BLaER1 (cell line): Measurements from ENCODE around the gene PTK7.

Experiments
- H3K27ac ChIP-seq: shearing (Covaris generic); formaldehyde crosslinking; 2 replicates; pipeline ENCODE4 v1.8.1; 2022
- H3K27me3 ChIP-seq: shearing (Covaris generic); formaldehyde crosslinking; 2 replicates; pipeline ENCODE4 v1.8.1; 2022
- H3K36me3 ChIP-seq: shearing (Covaris generic); formaldehyde crosslinking; 2 replicates; pipeline ENCODE4 v1.8.1; 2022
- H3K4me1 ChIP-seq: shearing (Covaris generic); formaldehyde crosslinking; 2 replicates; pipeline ENCODE4 v1.8.1; 2022
- H3K4me2 ChIP-seq: shearing (Covaris generic); formaldehyde crosslinking; 2 replicates; pipeline ENCODE4 v1.8.1; 2022
- H3K4me3 ChIP-seq: shearing (Covaris generic); formaldehyde crosslinking; 2 replicates; pipeline ENCODE4 v1.8.1; 2022
- H3K9ac ChIP-seq: shearing (Covaris generic); formaldehyde crosslinking; 2 replicates; pipeline ENCODE4 v1.8.1; 2022
- H3K9me3 ChIP-seq: shearing (Covaris generic); formaldehyde crosslinking; 2 replicates; pipeline ENCODE4 v1.8.1; 2022
- H4K20me1 ChIP-seq: shearing (Covaris generic); formaldehyde crosslinking; 2 replicates; pipeline ENCODE4 v1.8.1; 2022
- Cebpa-rat ChIP-seq: shearing (Covaris generic); IDR thresholded peaks from 2 replicates; pipeline ENCODE4 v1.8.1; 2022

Gene PTK7

GRCh38 chr6:43075670-43076463 lies at the start of gene PTK7:
TSS of gene PTK7 (plus strand) at chr6:43076314. CDS start at chr6:43076489, 175 bp downstream.
- peaks cover 26% of the 10 kb centered on the region for H3K36me3 ChIP-seq
- peak within 1 kb of the TSS; percentile 100 for H3K4me3 ChIP-seq
- H3K27me3 ChIP-seq: no peaks in the 10 kb centered on the region
- no peak for TF ChIP-seq Cebpa-rat
- H3K27ac ChIP-seq: peak within 1 kb of the TSS; percentile 83
- peaks cover 35% of the 10 kb centered on the region for H4K20me1 ChIP-seq
- no peaks in the 10 kb centered on the region for H3K9me3 ChIP-seq
- H3K4me2 ChIP-seq: peak within 1 kb of the TSS; percentile 94
- peak within 1 kb of the TSS; percentile 94 for H3K9ac ChIP-seq
- peaks cover 38% of the 10 kb centered on the region for H3K4me1 ChIP-seq

- no peak overlapping the region for H3K27ac ChIP-seq
- H3K9ac ChIP-seq: no peak overlapping the region
- no peaks in the 10 kb centered on the region for H3K27me3 ChIP-seq
- no peak overlapping the region for H3K4me3 ChIP-seq
- TF ChIP-seq Cebpa-rat: no peak
- peaks cover 14% of the 10 kb centered on the region; the same call in 1 of the 2 replicates for H4K20me1 ChIP-seq
- H3K9me3 ChIP-seq: no peaks in the 10 kb centered on the region
- peaks cover 76% of the 10 kb centered on the region for H3K36me3 ChIP-seq
- H3K4me2 ChIP-seq: no peak overlapping the region
- peaks cover 10% of the 10 kb centered on the region for H3K4me1 ChIP-seq
These were observed 49.7 kb upstream of the PTK7 start for GRCh38 chr6:43026365-43026764.

- no peak overlapping the region for H3K4me3 ChIP-seq
- H3K27ac ChIP-seq: no peak overlapping the region
- no peak overlapping the region for H3K9ac ChIP-seq
- no peaks in the 10 kb centered on the region for H3K9me3 ChIP-seq
- TF ChIP-seq Cebpa-rat: no peak
- H3K27me3 ChIP-seq: no peaks in the 10 kb centered on the region
- H3K36me3 ChIP-seq: peaks cover 99% of the 10 kb centered on the region
- H3K4me2 ChIP-seq: no peak overlapping the region
- H4K20me1 ChIP-seq: peaks cover 12% of the 10 kb centered on the region; the same call in 1 of the 2 replicates
- no peaks in the 10 kb centered on the region for H3K4me1 ChIP-seq
These were observed 47.0 kb upstream of the PTK7 start for GRCh38 chr6:43029120-43029519.

- no peak for TF ChIP-seq Cebpa-rat
- H3K9ac ChIP-seq: no peak overlapping the region
- no peak overlapping the region for H3K4me3 ChIP-seq
- H4K20me1 ChIP-seq: 0 out of 2 replicates have a peak, but pooled peaks cover 8% of the 10 kb centered on the region
- H3K4me2 ChIP-seq: no peak overlapping the region
- H3K36me3 ChIP-seq: peaks cover 99% of the 10 kb centered on the region
- H3K27ac ChIP-seq: no peak overlapping the region
- no peaks in the 10 kb centered on the region for H3K4me1 ChIP-seq
- H3K9me3 ChIP-seq: no peaks in the 10 kb centered on the region
- no peaks in the 10 kb centered on the region for H3K27me3 ChIP-seq
These were observed 43.8 kb upstream of the PTK7 start for GRCh38 chr6:43032326-43032725.

- no peak for TF ChIP-seq Cebpa-rat
- Histone ChIP-seq H3K27me3 (no peaks in the 10 kb centered on the region), H3K4me3 (no peak overlapping the region), H3K4me2 (no peak overlapping the region), H4K20me1 (0 out of 2 replicates have a peak, but pooled peaks cover 12% of the 10 kb centered on the region), H3K9me3 (no peaks in the 10 kb centered on the region), H3K4me1 (no peaks in the 10 kb centered on the region), H3K36me3 (peaks cover 99% of the 10 kb centered on the region), H3K27ac (no peak overlapping the region), H3K9ac (no peak overlapping the region)
These were observed 42.5 kb upstream of the PTK7 start for GRCh38 chr6:43033496-43034189.

- no peaks in the 10 kb centered on the region for H3K4me1 ChIP-seq
- no peaks in the 10 kb centered on the region for H3K9me3 ChIP-seq
- no peak overlapping the region for H3K27ac ChIP-seq
- no peak overlapping the region for H3K4me2 ChIP-seq
- no peak overlapping the region for H3K4me3 ChIP-seq
- H3K36me3 ChIP-seq: peaks cover 99% of the 10 kb centered on the region
- 0 out of 2 replicates have a peak, but pooled peaks cover 12% of the 10 kb centered on the region for H4K20me1 ChIP-seq
- no peak for TF ChIP-seq Cebpa-rat
- H3K27me3 ChIP-seq: no peaks in the 10 kb centered on the region
- no peak overlapping the region for H3K9ac ChIP-seq
These were observed 42.0 kb upstream of the PTK7 start for GRCh38 chr6:43034190-43034525.

- H3K9ac ChIP-seq: no peak overlapping the region
- H3K4me1 ChIP-seq: no peaks in the 10 kb centered on the region
- H3K27me3 ChIP-seq: no peaks in the 10 kb centered on the region
- H3K4me3 ChIP-seq: no peak overlapping the region
- TF ChIP-seq Cebpa-rat: no peak
- peaks cover 99% of the 10 kb centered on the region for H3K36me3 ChIP-seq
- H3K4me2 ChIP-seq: no peak overlapping the region
- no peak overlapping the region for H3K27ac ChIP-seq
- H3K9me3 ChIP-seq: no peaks in the 10 kb centered on the region
- H4K20me1 ChIP-seq: 0 out of 2 replicates have a peak, but pooled peaks cover 12% of the 10 kb centered on the region
These were observed 40.5 kb upstream of the PTK7 start for GRCh38 chr6:43035495-43036194.

GRCh38 chr6:43036712-43037111 lies 39.4 kb upstream of the PTK7 start:
- Histone ChIP-seq H4K20me1 (0 out of 2 replicates have a peak, but pooled peaks cover 12% of the 10 kb centered on the region), H3K9me3 (no peaks in the 10 kb centered on the region), H3K36me3 (peaks cover 98% of the 10 kb centered on the region), H3K4me1 (no peaks in the 10 kb centered on the region), H3K4me2 (no peak overlapping the region), H3K27me3 (no peaks in the 10 kb centered on the region), H3K4me3 (no peak overlapping the region), H3K27ac (no peak overlapping the region), H3K9ac (no peak overlapping the region)
- TF ChIP-seq Cebpa-rat: no peak

- H3K4me2 ChIP-seq: no peak overlapping the region
- H3K36me3 ChIP-seq: peaks cover 95% of the 10 kb centered on the region
- H3K4me3 ChIP-seq: no peak overlapping the region
- no peak overlapping the region for H3K27ac ChIP-seq
- H4K20me1 ChIP-seq: 0 out of 2 replicates have a peak, but pooled peaks cover 12% of the 10 kb centered on the region
- no peaks in the 10 kb centered on the region for H3K27me3 ChIP-seq
- H3K9ac ChIP-seq: no peak overlapping the region
- H3K9me3 ChIP-seq: no peaks in the 10 kb centered on the region
- no peaks in the 10 kb centered on the region for H3K4me1 ChIP-seq
- TF ChIP-seq Cebpa-rat: no peak
These were observed 38.9 kb upstream of the PTK7 start for GRCh38 chr6:43037197-43037596.
